Measurements from ENCODE around the gene MAS1L.

- TF ChIP-seq CTCF (IDR thresholded peaks at IDR 0.05; ENCODE audit: low read depth, low read length) (no peak), EZH2phosphoT487 (IDR thresholded peaks at IDR 0.05; ENCODE audit: low read depth) (no peak)
Observed at GRCh38 chr6:29509711-29510110, 22.0 kb upstream of the MAS1L start.

Data from OCI-LY3 (cell line).